ENCODE measurements around the gene SH3D19.

The SH3D19 gene

GRCh38 chr4:151231915-151232595, 93.3 kb downstream of the SH3D19 start:
- DNase-seq (ENCODE audit: low spot score) = no peak

- DNase-seq (ENCODE audit: low spot score) = no peak
Observed at GRCh38 chr4:151228189-151229119, 97.0 kb downstream of the SH3D19 start.

- DNase-seq (ENCODE audit: low spot score) = no peak
Observed at GRCh38 chr4:151227731-151228130, 97.7 kb downstream of the SH3D19 start.

- DNase-seq (ENCODE audit: low spot score) = no peak
Observed at GRCh38 chr4:151227172-151227571, 98.2 kb downstream of the SH3D19 start.

GRCh38 chr4:151226004-151226932, 99.1 kb downstream of the SH3D19 start:
- DNase-seq (ENCODE audit: low spot score) = no peak

GRCh38 chr4:151223465-151223864, 101.9 kb downstream of the SH3D19 start:
- no peak for DNase-seq (ENCODE audit: low spot score)

- DNase-seq (ENCODE audit: low spot score) = no peak
Observed at GRCh38 chr4:151219948-151220347, 105.5 kb downstream of the SH3D19 start.

GRCh38 chr4:151219091-151219490, 106.3 kb downstream of the SH3D19 start:
- DNase-seq (ENCODE audit: low spot score) = no peak

- DNase-seq (ENCODE audit: low spot score) = no peak
Observed at GRCh38 chr4:151218343-151218742, 107.1 kb downstream of the SH3D19 start.

- no peak for DNase-seq (ENCODE audit: low spot score)
Observed at GRCh38 chr4:151217326-151217725, 108.1 kb downstream of the SH3D19 start.

GRCh38 chr4:151215295-151215694, 110.1 kb downstream of the SH3D19 start:
- DNase-seq (ENCODE audit: low spot score) = no peak

- no peak for DNase-seq (ENCODE audit: low spot score)
Observed at GRCh38 chr4:151207868-151208267, 117.5 kb downstream of the SH3D19 start.

- DNase-seq (ENCODE audit: low spot score) = no peak
Observed at GRCh38 chr4:151207186-151207585, 118.2 kb downstream of the SH3D19 start.

GRCh38 chr4:151206241-151207005, 119.0 kb downstream of the SH3D19 start:
- DNase-seq (ENCODE audit: low spot score) = no peak

- no peak for DNase-seq (ENCODE audit: low spot score)
Observed at GRCh38 chr4:151205722-151206121, 119.7 kb downstream of the SH3D19 start.

GRCh38 chr4:151204925-151205524, 120.4 kb downstream of the SH3D19 start:
- DNase-seq (ENCODE audit: low spot score) = no peak

- DNase-seq (ENCODE audit: low spot score) = no peak
Observed at GRCh38 chr4:151202851-151203455, 122.5 kb downstream of the SH3D19 start.

- DNase-seq (ENCODE audit: low spot score) = no peak
Observed at GRCh38 chr4:151202381-151202780, 123.0 kb downstream of the SH3D19 start.

- DNase-seq (ENCODE audit: low spot score) = no peak
Observed at GRCh38 chr4:151199319-151200190, 125.8 kb downstream of the SH3D19 start.

- DNase-seq (ENCODE audit: low spot score) = no peak
Observed at GRCh38 chr4:151198748-151199147, 126.7 kb downstream of the SH3D19 start.
